ENCODE data around the gene CYP27C1.
"Not testable (repeated sequence)": the region's sequence is repeated elsewhere in the genome, so short reads cannot be mapped to it uniquely, and the experiment has no call there.

Gene CYP27C1

DNA sequence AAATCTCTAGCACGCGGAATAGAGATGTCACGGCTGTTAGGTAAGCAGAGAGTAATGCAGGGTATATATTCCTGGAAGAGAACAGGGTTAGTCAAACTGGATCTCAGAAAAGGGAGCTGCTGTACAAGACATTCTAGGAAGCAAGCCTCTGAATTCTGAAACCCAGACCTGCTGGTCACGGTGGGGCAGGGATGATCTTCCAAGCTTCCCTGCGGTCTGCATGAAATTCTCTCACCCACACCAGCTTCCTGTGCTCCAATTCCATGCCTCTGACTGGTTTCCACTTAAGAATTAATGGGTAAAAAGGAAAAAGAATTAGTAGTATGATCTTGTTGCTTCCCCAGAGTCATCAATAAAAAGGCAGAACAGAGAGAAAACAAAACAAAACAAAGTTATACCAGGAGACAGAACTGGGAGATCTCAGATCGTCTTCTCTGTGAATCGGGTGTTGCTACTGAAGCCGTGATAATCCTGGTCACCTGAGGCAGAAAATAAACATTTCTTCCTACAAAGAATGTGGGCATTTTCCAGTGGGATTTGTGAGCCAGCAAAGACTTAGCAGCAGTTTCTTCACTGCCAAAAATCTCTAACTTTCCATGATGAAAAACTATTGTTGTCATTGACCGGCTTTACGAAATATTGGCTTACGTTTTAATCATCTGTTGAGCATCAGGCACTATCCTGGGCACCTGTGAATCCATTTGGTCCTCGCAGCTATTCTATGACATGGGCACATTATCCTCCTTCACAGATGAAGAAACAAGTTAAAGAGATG lies 5.3 kb upstream of the CYP27C1 start:
- DNase-seq (ENCODE audit: low read depth in 2 of 3, low spot score in 1 of 3) = no peak

GRCh38 chr2:127224135-127224534 lies 4.0 kb upstream of the CYP27C1 start:
- DNase-seq (ENCODE audit: low read depth in 2 of 3, low spot score in 1 of 3) = not testable (repeated sequence)

DNA sequence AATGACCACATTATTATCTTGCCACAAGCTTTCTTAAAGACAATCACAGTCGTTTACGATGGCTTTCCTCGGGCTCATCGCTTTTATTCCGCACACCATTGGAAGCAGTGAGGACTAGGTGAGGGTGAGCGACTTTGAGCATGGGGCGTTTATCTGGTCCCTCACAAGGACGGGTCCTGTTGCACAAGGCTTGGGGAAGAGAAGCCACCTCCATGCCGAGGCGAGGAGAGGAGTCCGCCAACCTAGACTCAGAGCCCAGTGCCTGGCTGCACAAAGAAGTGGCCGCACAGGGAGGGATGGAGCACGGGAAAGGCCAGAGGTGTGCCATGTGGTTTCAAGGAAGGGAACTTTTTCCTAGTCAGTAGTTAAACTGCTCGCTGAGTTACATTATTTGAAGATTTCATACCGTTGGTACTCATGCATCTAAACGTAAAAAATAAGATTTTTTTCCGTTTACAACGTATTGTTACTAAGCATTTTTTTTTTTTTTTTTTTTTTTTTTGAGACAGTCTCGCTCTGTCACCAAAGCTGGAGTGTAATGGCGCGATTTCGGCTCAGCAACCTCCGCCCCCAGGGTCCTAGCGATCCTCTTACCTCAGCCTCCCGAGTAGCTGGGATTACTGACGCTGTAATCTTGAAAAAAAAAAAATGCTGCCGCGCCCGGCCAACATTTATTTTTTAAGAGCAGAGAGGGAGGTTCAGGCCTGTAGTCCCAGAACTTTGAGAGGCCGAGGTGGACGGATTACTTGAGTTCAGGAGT lies 849 bp upstream of the CYP27C1 start:
- DNase-seq (ENCODE audit: low read depth in 2 of 3, low spot score in 1 of 3) = no peak

GRCh38 chr2:127219171-127220070 lies 678 bp downstream of the CYP27C1 start:
- DNase-seq (ENCODE audit: low read depth in 2 of 3, low spot score in 1 of 3) = no peak

DNA sequence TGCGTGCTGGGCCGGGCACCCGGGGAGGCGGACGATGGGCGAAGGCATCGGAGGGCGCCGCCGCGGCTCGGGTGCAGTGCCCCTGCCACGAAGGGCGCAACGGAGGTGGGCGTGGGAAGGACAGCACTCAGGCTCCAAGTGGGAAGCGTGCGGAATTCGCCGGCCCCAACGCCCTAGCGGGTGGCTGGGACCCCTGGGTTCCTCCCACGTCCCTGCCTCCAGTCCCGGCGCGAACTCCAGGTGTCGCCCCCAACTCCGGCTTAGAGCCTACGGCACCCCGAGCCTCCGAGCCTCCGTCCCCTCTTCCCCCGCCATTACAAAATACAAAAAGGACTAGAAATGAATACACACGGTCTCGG lies 1.3 kb downstream of the CYP27C1 start:
- DNase-seq (ENCODE audit: low read depth in 2 of 3, low spot score in 1 of 3) = no peak

- no peak for DNase-seq (ENCODE audit: low read depth in 2 of 3, low spot score in 1 of 3)
These were observed 2.4 kb downstream of the CYP27C1 start for GRCh38 chr2:127217470-127218325.

GRCh38 chr2:127216593-127216992 lies 3.5 kb downstream of the CYP27C1 start:
- DNase-seq (ENCODE audit: low read depth in 2 of 3, low spot score in 1 of 3) = no peak

GRCh38 chr2:127216095-127216494 lies 4.0 kb downstream of the CYP27C1 start:
- no peak for DNase-seq (ENCODE audit: low read depth in 2 of 3, low spot score in 1 of 3)

- DNase-seq (ENCODE audit: low read depth in 2 of 3, low spot score in 1 of 3) = not testable (repeated sequence)
These were observed 5.9 kb downstream of the CYP27C1 start for GRCh38 chr2:127214201-127214600.

- no peak for DNase-seq (ENCODE audit: low read depth in 2 of 3, low spot score in 1 of 3)
These were observed 11.8 kb downstream of the CYP27C1 start for GRCh38 chr2:127208313-127208712.

- DNase-seq (ENCODE audit: low read depth in 2 of 3, low spot score in 1 of 3) = no peak
These were observed 14.6 kb downstream of the CYP27C1 start for GRCh38 chr2:127205218-127206125.

GRCh38 chr2:127201452-127201851 lies 18.6 kb downstream of the CYP27C1 start:
- no peak for DNase-seq (ENCODE audit: low read depth in 2 of 3, low spot score in 1 of 3)

- no peak for DNase-seq (ENCODE audit: low read depth in 2 of 3, low spot score in 1 of 3)
These were observed 19.1 kb downstream of the CYP27C1 start for GRCh38 chr2:127200962-127201361.

DNA sequence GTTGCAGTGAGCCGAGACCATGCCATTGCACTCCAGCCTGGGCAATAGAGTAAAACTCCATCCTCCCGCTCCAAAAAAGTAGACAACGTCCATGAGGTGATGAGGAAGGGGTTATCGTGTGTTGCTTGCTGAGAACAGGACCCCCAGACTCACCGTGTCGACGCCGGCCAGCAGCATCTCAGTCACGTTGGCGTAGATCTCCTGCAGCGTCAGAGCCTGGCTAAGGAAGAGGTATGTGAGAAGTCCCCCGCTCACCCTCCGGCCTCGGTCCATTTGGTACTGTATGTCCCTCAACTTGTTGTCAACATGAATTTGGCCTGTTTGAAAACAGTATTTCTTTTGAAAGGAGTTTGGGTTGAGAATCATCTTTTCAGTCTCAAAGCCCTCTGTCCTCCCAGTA lies 20.9 kb downstream of the CYP27C1 start:
- no peak for DNase-seq (ENCODE audit: low read depth in 2 of 3, low spot score in 1 of 3)

DNA sequence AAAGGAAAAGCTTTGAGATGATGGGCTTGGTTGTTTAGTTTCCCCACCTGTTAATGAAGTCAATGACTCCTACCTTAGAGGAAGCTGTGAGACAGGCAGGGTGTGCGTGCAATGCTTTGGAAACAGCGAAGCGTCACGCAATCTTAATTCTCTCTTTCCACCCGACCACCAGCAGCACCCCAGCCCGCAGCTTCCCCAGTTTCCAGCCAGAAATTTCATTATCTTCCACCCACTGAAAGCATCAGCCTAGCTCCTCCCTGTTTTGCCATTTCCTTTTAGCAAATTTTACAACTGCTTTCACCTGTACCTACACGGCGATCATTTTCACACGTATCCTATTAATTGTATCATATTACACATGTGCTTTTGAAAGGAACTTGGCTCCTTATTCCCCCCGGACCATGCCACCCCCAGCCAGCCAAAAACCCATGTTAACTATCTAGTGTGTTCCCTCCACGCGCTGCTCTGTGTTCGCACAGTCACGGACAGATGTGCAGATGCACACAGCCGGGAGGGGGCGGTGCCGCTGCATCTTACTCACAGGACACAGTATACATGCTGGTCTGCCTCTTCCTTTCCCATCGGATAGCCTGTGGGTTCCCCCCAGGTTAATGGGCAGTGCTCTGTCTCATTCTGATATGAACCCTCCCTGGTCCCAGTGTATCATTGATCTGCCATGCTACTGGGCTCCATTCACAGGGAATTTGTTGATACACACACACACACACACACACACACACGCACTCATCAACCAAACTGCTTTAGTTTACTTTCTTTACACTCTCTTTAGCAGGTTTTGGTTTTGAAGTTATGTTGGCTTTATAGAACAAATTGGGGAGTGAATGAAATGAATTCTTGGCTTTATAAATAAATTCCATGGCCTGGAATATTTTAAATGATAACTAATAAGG lies 22.4 kb downstream of the CYP27C1 start:
- DNase-seq (ENCODE audit: low read depth in 2 of 3, low spot score in 1 of 3) = peak; percentile 40 to 51 (median 46)

DNA sequence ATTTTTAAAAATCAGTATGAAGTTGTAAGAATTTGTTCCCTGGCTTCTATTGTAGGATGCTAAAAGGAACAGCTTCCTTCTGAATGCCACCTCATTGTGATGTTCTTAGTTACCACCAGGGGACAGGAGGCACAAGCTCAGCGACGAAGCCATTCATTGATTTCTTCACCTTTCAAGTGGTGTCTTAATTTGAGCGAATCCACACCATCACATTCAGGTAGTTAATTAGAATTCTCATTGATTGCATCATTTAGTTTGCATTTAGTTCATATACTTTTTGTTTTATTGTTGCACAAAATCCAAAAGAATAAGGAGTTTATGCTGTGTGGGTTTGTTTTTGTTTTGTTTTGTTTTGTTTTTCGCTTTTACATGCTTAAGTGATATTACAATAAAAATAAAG lies 23.1 kb downstream of the CYP27C1 start:
- DNase-seq (ENCODE audit: low read depth in 2 of 3, low spot score in 1 of 3) = no peak

GRCh38 chr2:127196549-127196948 lies 23.6 kb downstream of the CYP27C1 start:
- DNase-seq (ENCODE audit: low read depth in 2 of 3, low spot score in 1 of 3) = no peak
